SU-DHL-6 (cell line): Measurements from ENCODE around the gene TOR3A.
"Not testable (repeated sequence)": the region's sequence is repeated elsewhere in the genome, so short reads cannot be mapped to it uniquely, and the experiment has no call there.

ENCODE experiments used
- H2AFZ ChIP-seq: fragments of 200-600 bp; sonication (generic); 2 replicates; pipeline ENCODE4 v1.6.1; 2014; ENCODE audit warnings: low read depth, mild to moderate bottlenecking, moderate library complexity, mixed read lengths, antibody characterized with exemption, low read length; ENCODE audit not compliant: severe bottlenecking
- H3F3A ChIP-seq: fragments of 200-600 bp; shearing (Covaris generic); 2 replicates; pipeline ENCODE4 v1.6.0; 2016; ENCODE audit warnings: antibody characterized with exemption, mild to moderate bottlenecking; ENCODE audit not compliant: insufficient read depth
- H3K27ac ChIP-seq: fragments of 200-600 bp; sonication (generic); 2 replicates; pipeline ENCODE4 v1.5.1; 2016; ENCODE audit warnings: low read depth, mild to moderate bottlenecking, low read length, moderate library complexity, mixed read lengths
- H3K27me3 ChIP-seq: fragments of 200-600 bp; sonication (generic), shearing (Covaris generic); 2 replicates; pipeline ENCODE4 v1.6.0; 2014; ENCODE audit warnings: mild to moderate bottlenecking, low read length
- H3K36me3 ChIP-seq: fragments of 200-600 bp; sonication (generic); 2 replicates; pipeline ENCODE4 v1.6.1; 2014; ENCODE audit warnings: mild to moderate bottlenecking, low read length, mixed read lengths
- H3K4me2 ChIP-seq: fragments of 300-600, 200-600 bp; shearing (Covaris generic), sonication (generic); 2 replicates; pipeline ENCODE4 v1.6.0; 2014; ENCODE audit warnings: low read length, low read depth, mild to moderate bottlenecking; ENCODE audit not compliant: poor library complexity, severe bottlenecking
- H3K4me3 ChIP-seq: fragments of 200-600 bp; sonication (generic); 2 replicates; pipeline ENCODE4 v1.5.1; 2014; ENCODE audit warnings: antibody characterized with exemption, low read length, mild to moderate bottlenecking, mixed read lengths; ENCODE audit not compliant: insufficient read depth, poor library complexity, severe bottlenecking
- H3K79me2 ChIP-seq: fragments of 200-600 bp; sonication (generic); 2 replicates; pipeline ENCODE4 v1.6.1; 2014; ENCODE audit warnings: mild to moderate bottlenecking, low read length, moderate library complexity; ENCODE audit not compliant: insufficient read depth
- H3K9ac ChIP-seq: fragments of 200-600 bp; sonication (generic); 2 replicates; pipeline ENCODE4 v1.7.0; 2014; ENCODE audit warnings: mild to moderate bottlenecking, low read length
- H3K9me2 ChIP-seq: fragments of 200-600 bp; sonication (generic); replicated peaks from 2 replicates; pipeline ENCODE4 v1.6.1; 2014; ENCODE audit warnings: low read length; ENCODE audit not compliant: insufficient read depth
- H3K9me3 ChIP-seq: fragments of 200-600 bp; sonication (generic); 2 replicates; pipeline ENCODE4 v1.6.1; 2014; ENCODE audit warnings: low read length, mixed read lengths; ENCODE audit not compliant: insufficient read depth
- H4K20me1 ChIP-seq: fragments of 200-600 bp; sonication (generic); 2 replicates; pipeline ENCODE4 v1.6.1; 2014; ENCODE audit warnings: low read depth, mild to moderate bottlenecking, antibody characterized with exemption, low read length, moderate library complexity, mixed read lengths
- EZH2phosphoT487 ChIP-seq: fragments of 200-600 bp; sonication (generic), shearing (Covaris generic); conservative IDR thresholded peaks from 2 replicates; pipeline ENCODE4 v1.6.1; 2018; ENCODE audit warnings: mild to moderate bottlenecking, antibody characterized with exemption, low read length, moderate library complexity, mixed read lengths
- TF ChIP-seq, protein P1 (sequence below): fragments of 200-600 bp; sonication (generic); IDR thresholded peaks from one replicate; pipeline ENCODE4 v1.5.1; 2017; ENCODE audit warnings: antibody characterized with exemption, mild to moderate bottlenecking, low read length, moderate library complexity; ENCODE audit not compliant: insufficient read depth, poor library complexity, severe bottlenecking

TOR3A gene

GRCh38 chr1:179137617-179138255, 55.9 kb downstream of the TOR3A start:
- H3F3A ChIP-seq = 0 out of 2 replicates have a peak, but pooled peaks cover 6% of the 10 kb centered on the region
- no peaks in the 10 kb centered on the region for H3K79me2 ChIP-seq
- H3K36me3 ChIP-seq = no peaks in the 10 kb centered on the region
- TF ChIP-seq, protein P1, sequence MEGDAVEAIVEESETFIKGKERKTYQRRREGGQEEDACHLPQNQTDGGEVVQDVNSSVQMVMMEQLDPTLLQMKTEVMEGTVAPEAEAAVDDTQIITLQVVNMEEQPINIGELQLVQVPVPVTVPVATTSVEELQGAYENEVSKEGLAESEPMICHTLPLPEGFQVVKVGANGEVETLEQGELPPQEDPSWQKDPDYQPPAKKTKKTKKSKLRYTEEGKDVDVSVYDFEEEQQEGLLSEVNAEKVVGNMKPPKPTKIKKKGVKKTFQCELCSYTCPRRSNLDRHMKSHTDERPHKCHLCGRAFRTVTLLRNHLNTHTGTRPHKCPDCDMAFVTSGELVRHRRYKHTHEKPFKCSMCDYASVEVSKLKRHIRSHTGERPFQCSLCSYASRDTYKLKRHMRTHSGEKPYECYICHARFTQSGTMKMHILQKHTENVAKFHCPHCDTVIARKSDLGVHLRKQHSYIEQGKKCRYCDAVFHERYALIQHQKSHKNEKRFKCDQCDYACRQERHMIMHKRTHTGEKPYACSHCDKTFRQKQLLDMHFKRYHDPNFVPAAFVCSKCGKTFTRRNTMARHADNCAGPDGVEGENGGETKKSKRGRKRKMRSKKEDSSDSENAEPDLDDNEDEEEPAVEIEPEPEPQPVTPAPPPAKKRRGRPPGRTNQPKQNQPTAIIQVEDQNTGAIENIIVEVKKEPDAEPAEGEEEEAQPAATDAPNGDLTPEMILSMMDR = no peak
- TF ChIP-seq EZH2phosphoT487 = no peak
- H3K4me3 ChIP-seq = no peak overlapping the region
- H3K9ac ChIP-seq = no peak overlapping the region
- H3K27me3 ChIP-seq = no peaks in the 10 kb centered on the region
- no peak overlapping the region for H3K4me2 ChIP-seq
- no peak overlapping the region for H2AFZ ChIP-seq
- H3K9me2 ChIP-seq = no peaks in the 10 kb centered on the region
- H3K27ac ChIP-seq = no peak overlapping the region
- no peaks in the 10 kb centered on the region; the same call in 1 of the 2 replicates for H4K20me1 ChIP-seq
- H3K9me3 ChIP-seq = no peaks in the 10 kb centered on the region

DNA sequence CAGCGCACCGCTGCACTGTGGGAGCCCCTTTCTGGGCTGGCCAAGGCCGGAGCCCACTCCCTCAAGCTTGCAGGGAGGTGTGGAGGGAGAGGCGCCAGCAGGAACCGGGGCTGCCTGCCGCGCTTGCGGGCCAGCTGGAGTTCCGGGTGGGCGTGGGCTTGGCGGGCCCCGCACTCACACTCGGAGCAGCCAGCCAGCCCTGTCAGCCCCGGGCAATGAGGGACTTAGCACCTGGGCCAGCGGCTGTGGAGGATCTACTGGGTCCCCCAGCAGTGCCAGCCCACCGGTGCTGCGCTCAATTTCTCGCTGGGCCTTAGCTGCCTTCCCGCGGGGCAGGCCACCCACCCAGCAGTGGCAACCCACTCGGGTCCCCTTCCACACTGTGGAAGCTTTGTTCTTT, 56.9 kb downstream of the TOR3A start:
- not testable (repeated sequence) for H3K36me3 ChIP-seq

GRCh38 chr1:179141592-179142251, 59.9 kb downstream of the TOR3A start:
- Histone ChIP-seq H3F3A (peaks cover 6% of the 10 kb centered on the region; the same call in 1 of the 2 replicates), H3K27ac (no peak overlapping the region), H3K9ac (no peak overlapping the region), H3K27me3 (no peaks in the 10 kb centered on the region), H4K20me1 (no peaks in the 10 kb centered on the region; the same call in 1 of the 2 replicates), H3K79me2 (no peaks in the 10 kb centered on the region), H2AFZ (no peak overlapping the region), H3K9me3 (no peaks in the 10 kb centered on the region), H3K4me2 (no peak overlapping the region), H3K4me3 (no peak overlapping the region), H3K9me2 (no peaks in the 10 kb centered on the region), H3K36me3 (no peaks in the 10 kb centered on the region)
- TF ChIP-seq, protein P1 = no peak
- TF ChIP-seq EZH2phosphoT487 = no peak

More for the DNA sequence above, 56.9 kb downstream of the TOR3A start:
- H3K9me3 ChIP-seq, H3K79me2 ChIP-seq, H4K20me1 ChIP-seq, H3K4me3 ChIP-seq, H3F3A ChIP-seq, H2AFZ ChIP-seq, H3K9me2 ChIP-seq, H3K27me3 ChIP-seq, H3K4me2 ChIP-seq, H3K9ac ChIP-seq, H3K27ac ChIP-seq: not testable (repeated sequence)

- Histone ChIP-seq H3K9me2 (no peaks in the 10 kb centered on the region), H3K27ac (no peak overlapping the region), H3K79me2 (no peaks in the 10 kb centered on the region), H3F3A (peaks cover 6% of the 10 kb centered on the region; the same call in 1 of the 2 replicates), H4K20me1 (no peaks in the 10 kb centered on the region; the same call in 1 of the 2 replicates), H3K27me3 (no peaks in the 10 kb centered on the region), H3K4me2 (no peak overlapping the region), H3K36me3 (no peaks in the 10 kb centered on the region), H3K4me3 (no peak overlapping the region), H2AFZ (no peak overlapping the region), H3K9me3 (no peaks in the 10 kb centered on the region), H3K9ac (no peak overlapping the region)
- TF ChIP-seq, protein P1 = no peak
- no peak for TF ChIP-seq EZH2phosphoT487
Measured at GRCh38 chr1:179142889-179143299, 61.0 kb downstream of the TOR3A start.
